WTC11 (cell line): ENCODE results near the gene ZFAND3. TPM values are rescaled to one million over a fixed set of nuclear protein-coding genes. Genes with fewer than 3 reads are reported as not detected.

Source experiments
- ATAC-seq: fragments of 200-7000 bp; cut with Tn5 transposase; 2 replicates; pipeline ENCODE4 v1.10.0; 2021; ENCODE audit warnings: mild to moderate bottlenecking, moderate library complexity
- CTCF ChIA-PET: fragments of 300-600 bp; sonication (Branson Sonifier 250); formaldehyde crosslinking; loops from one replicate; lab custom pipeline; 2021; ENCODE audit warnings: antibody characterized with exemption; lab: Charles Lee
- POLR2A ChIA-PET: fragments of 350-600 bp; sonication (Branson Sonifier 250); formaldehyde crosslinking; loops from one replicate; lab custom pipeline; 2021; ENCODE audit warnings: antibody characterized with exemption; lab: Charles Lee
- DNase-seq: peaks from one replicate; pipeline ENCODE4 v3.0.0; 2021; ENCODE audit warnings: low spot score
- H3K27ac Mint-ChIP-seq: 2 replicates; pipeline ENCODE4 v1.8.0; 2021; ENCODE audit warnings: mixed read lengths
- H3K27me3 Mint-ChIP-seq: 2 replicates; pipeline ENCODE4 v1.8.0; 2021; ENCODE audit warnings: low read depth, mild to moderate bottlenecking, moderate library complexity, mixed read lengths
- H3K36me3 Mint-ChIP-seq: 2 replicates; pipeline ENCODE4 v1.8.0; 2021; ENCODE audit warnings: mixed read lengths
- H3K4me1 Mint-ChIP-seq: 2 replicates; pipeline ENCODE4 v1.8.0; 2022; ENCODE audit warnings: mixed read lengths
- H3K4me3 Mint-ChIP-seq: 2 replicates; pipeline ENCODE4 v1.8.0; 2021; ENCODE audit warnings: mild to moderate bottlenecking, moderate library complexity, mixed read lengths
- H3K9me3 Mint-ChIP-seq: 2 replicates; pipeline ENCODE4 v1.8.0; 2021; ENCODE audit warnings: mixed read lengths
- ATF1 ChIP-seq: sonication (generic); formaldehyde crosslinking; IDR thresholded peaks from 2 replicates; pipeline ENCODE4 v1.8.1; 2023; ENCODE audit warnings: mild to moderate bottlenecking, moderate library complexity, missing genetic modification reagents
- ATF2 ChIP-seq: sonication (generic); formaldehyde crosslinking; IDR thresholded peaks from 2 replicates; pipeline ENCODE4 v1.8.1; 2022; ENCODE audit warnings: low read depth, missing genetic modification reagents, borderline replicate concordance
- E2F1 ChIP-seq: sonication (generic); formaldehyde crosslinking; IDR thresholded peaks from 2 replicates; pipeline ENCODE4 v1.8.0; 2022; ENCODE audit warnings: mild to moderate bottlenecking, missing genetic modification reagents
- EMX1 ChIP-seq: fragments of 250-450 bp; sonication (Bioruptor Pico); IDR thresholded peaks from 2 replicates; pipeline ENCODE4 v1.8.0; 2021; ENCODE audit warnings: mild to moderate bottlenecking
- ERG ChIP-seq: fragments of 250-450 bp; sonication (Bioruptor Pico); IDR thresholded peaks from 2 replicates; pipeline ENCODE4 v1.8.0; 2021; ENCODE audit warnings: mild to moderate bottlenecking
- FOXJ3 ChIP-seq: sonication (generic); formaldehyde crosslinking; IDR thresholded peaks from 2 replicates; pipeline ENCODE4 v1.9.0; 2021; ENCODE audit warnings: missing genetic modification reagents, mild to moderate bottlenecking, borderline replicate concordance
- FOXK1 ChIP-seq: sonication (generic); formaldehyde crosslinking; IDR thresholded peaks from 2 replicates; pipeline ENCODE4 v1.8.0; 2022; ENCODE audit warnings: mild to moderate bottlenecking, moderate library complexity, missing genetic modification reagents
- FOXP1 ChIP-seq: sonication (generic); formaldehyde crosslinking; IDR thresholded peaks from 2 replicates; pipeline ENCODE4 v1.8.0; 2022; ENCODE audit warnings: missing genetic modification reagents, mild to moderate bottlenecking, moderate library complexity, borderline replicate concordance
- GABPB1 ChIP-seq: sonication (generic); formaldehyde crosslinking; IDR thresholded peaks from 2 replicates; pipeline ENCODE4 v1.8.1; 2023; ENCODE audit warnings: mild to moderate bottlenecking, missing genetic modification reagents
- JUN ChIP-seq: sonication (generic); formaldehyde crosslinking; IDR thresholded peaks from 2 replicates; pipeline ENCODE4 v1.8.0; 2023; ENCODE audit warnings: mild to moderate bottlenecking, missing genetic modification reagents
- MXD4 ChIP-seq: fragments of 250-450 bp; sonication (Bioruptor Pico); IDR thresholded peaks from 2 replicates; pipeline ENCODE4 v1.8.0; 2021; ENCODE audit warnings: mild to moderate bottlenecking, moderate library complexity, borderline replicate concordance
- MYBL2 ChIP-seq: sonication (generic); formaldehyde crosslinking; IDR thresholded peaks from 2 replicates; pipeline ENCODE4 v1.8.1; 2023; ENCODE audit warnings: mild to moderate bottlenecking, moderate library complexity, missing genetic modification reagents
- NFE2L1 ChIP-seq: sonication (generic); formaldehyde crosslinking; IDR thresholded peaks from 2 replicates; pipeline ENCODE4 v1.8.1; 2023; ENCODE audit warnings: missing genetic modification reagents
- PRRX2 ChIP-seq: fragments of 250-450 bp; sonication (Bioruptor Pico); IDR thresholded peaks from 2 replicates; pipeline ENCODE4 v1.8.0; 2021; ENCODE audit warnings: mild to moderate bottlenecking
- RORB ChIP-seq: fragments of 250-450 bp; sonication (Bioruptor Pico); IDR thresholded peaks from 2 replicates; pipeline ENCODE4 v1.9.0; 2021; ENCODE audit warnings: mild to moderate bottlenecking
- SMAD3 ChIP-seq: sonication (generic); formaldehyde crosslinking; IDR thresholded peaks from 2 replicates; pipeline ENCODE4 v1.8.0; 2022; ENCODE audit warnings: missing genetic modification reagents, mild to moderate bottlenecking, borderline replicate concordance
- SMAD4 ChIP-seq: sonication (generic); formaldehyde crosslinking; IDR thresholded peaks from 2 replicates; pipeline ENCODE4 v1.8.0; 2022; ENCODE audit warnings: mild to moderate bottlenecking, missing genetic modification reagents
- ZMAT4 ChIP-seq: fragments of 250-450 bp; sonication (Bioruptor Pico); IDR thresholded peaks from 2 replicates; pipeline ENCODE4 v1.9.0; 2021; ENCODE audit warnings: mild to moderate bottlenecking
- ZNF121 ChIP-seq: sonication (generic); formaldehyde crosslinking; IDR thresholded peaks from 2 replicates; pipeline ENCODE4 v1.8.0; 2023; ENCODE audit warnings: missing genetic modification reagents
- ZNF396 ChIP-seq: fragments of 250-450 bp; sonication (Bioruptor Pico); IDR thresholded peaks from 2 replicates; pipeline ENCODE4 v1.8.0; 2021; ENCODE audit warnings: mild to moderate bottlenecking, moderate library complexity, borderline replicate concordance
- ZNF671 ChIP-seq: fragments of 250-450 bp; sonication (Bioruptor Pico); IDR thresholded peaks from 2 replicates; pipeline ENCODE4 v1.8.0; 2021; ENCODE audit warnings: mild to moderate bottlenecking
- total RNA-seq: library from RNA; stranded (reverse); gene quantifications from 3 replicates; pipeline ENCODE4 v1.2.3, GENCODE V29; 2021
- TF ChIP-seq, protein P1 (sequence below): sonication (generic); formaldehyde crosslinking; conservative IDR thresholded peaks from 2 replicates; pipeline ENCODE4 v1.8.1; 2023; ENCODE audit warnings: mild to moderate bottlenecking, low read depth, missing genetic modification reagents, moderate library complexity

The ZFAND3 gene
- total RNA-seq, 1 experiment from 2014 or later = 50.3 TPM

DNA sequence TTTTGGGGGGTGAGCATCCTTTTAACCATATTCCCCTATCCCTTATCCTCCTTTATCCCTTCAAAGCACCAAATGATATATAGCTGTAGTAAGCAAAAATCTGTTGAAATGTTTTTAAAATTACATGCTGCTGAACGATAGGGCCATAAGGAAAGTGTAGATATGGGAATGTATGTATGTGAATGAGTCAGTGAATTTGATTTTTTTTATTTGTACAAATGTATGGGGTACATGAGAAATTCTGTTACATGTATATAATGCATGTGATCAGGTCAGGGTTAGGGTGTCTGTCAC, 327.2 kb downstream of the ZFAND3 start:
- Mint-ChIP-seq H3K36me3 (no peaks in the 10 kb centered on the region), H3K27me3 (no peaks in the 10 kb centered on the region), H3K9me3 (no peaks in the 10 kb centered on the region), H3K4me3 (no peak overlapping the region), H3K27ac (no peak overlapping the region), H3K4me1 (peaks cover 50% of the 10 kb centered on the region)
- DNase-seq (no peak), ATAC-seq (no peak)
- TF ChIP-seq, protein P1, sequence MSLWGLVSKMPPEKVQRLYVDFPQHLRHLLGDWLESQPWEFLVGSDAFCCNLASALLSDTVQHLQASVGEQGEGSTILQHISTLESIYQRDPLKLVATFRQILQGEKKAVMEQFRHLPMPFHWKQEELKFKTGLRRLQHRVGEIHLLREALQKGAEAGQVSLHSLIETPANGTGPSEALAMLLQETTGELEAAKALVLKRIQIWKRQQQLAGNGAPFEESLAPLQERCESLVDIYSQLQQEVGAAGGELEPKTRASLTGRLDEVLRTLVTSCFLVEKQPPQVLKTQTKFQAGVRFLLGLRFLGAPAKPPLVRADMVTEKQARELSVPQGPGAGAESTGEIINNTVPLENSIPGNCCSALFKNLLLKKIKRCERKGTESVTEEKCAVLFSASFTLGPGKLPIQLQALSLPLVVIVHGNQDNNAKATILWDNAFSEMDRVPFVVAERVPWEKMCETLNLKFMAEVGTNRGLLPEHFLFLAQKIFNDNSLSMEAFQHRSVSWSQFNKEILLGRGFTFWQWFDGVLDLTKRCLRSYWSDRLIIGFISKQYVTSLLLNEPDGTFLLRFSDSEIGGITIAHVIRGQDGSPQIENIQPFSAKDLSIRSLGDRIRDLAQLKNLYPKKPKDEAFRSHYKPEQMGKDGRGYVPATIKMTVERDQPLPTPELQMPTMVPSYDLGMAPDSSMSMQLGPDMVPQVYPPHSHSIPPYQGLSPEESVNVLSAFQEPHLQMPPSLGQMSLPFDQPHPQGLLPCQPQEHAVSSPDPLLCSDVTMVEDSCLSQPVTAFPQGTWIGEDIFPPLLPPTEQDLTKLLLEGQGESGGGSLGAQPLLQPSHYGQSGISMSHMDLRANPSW (CRISPR knock-in tag) = no peak
- TF ChIP-seq ZNF671 (no peak), FOXP1 (CRISPR knock-in tag) (no peak), MXD4 (no peak), E2F1 (CRISPR knock-in tag) (no peak), ZNF396 (no peak), ATF1 (CRISPR knock-in tag) (no peak), JUN (CRISPR knock-in tag) (no peak), ZNF121 (CRISPR knock-in tag) (no peak), FOXJ3 (CRISPR knock-in tag) (no peak), SMAD3 (CRISPR knock-in tag) (no peak), ATF2 (CRISPR knock-in tag) (no peak), ZMAT4 (CRISPR knock-in tag) (no peak)
- POLR2A ChIA-PET = no interaction called here
- CTCF ChIA-PET = no interaction called here

GRCh38 chr6:38148606-38149005, 329.1 kb downstream of the ZFAND3 start:
- no peaks in the 10 kb centered on the region for H3K36me3 Mint-ChIP-seq
- DNase-seq (no peak), ATAC-seq (no peak)
- no peaks in the 10 kb centered on the region for H3K27me3 Mint-ChIP-seq
- CTCF ChIA-PET = interaction anchor here (0.7 kb wide), 1 partner anchor 39 kb away, joined by 4 read pairs; no protein-coding TSS in a partner anchor
- no peak overlapping the region for H3K27ac Mint-ChIP-seq
- POLR2A ChIA-PET = no interaction called here
- no peaks in the 10 kb centered on the region for H3K9me3 Mint-ChIP-seq
- H3K4me3 Mint-ChIP-seq = no peak overlapping the region
- H3K4me1 Mint-ChIP-seq = peaks cover 43% of the 10 kb centered on the region
- TF ChIP-seq NFE2L1 (CRISPR knock-in tag) = no peak
- TF ChIP-seq FOXJ3 (CRISPR knock-in tag) = no peak
- no peak for TF ChIP-seq MYBL2 (CRISPR knock-in tag)
- TF ChIP-seq ATF2 (CRISPR knock-in tag) = no peak
- TF ChIP-seq EMX1 = no peak
- no peak for TF ChIP-seq ZMAT4 (CRISPR knock-in tag)
- TF ChIP-seq ZNF396 = no peak
- no peak for TF ChIP-seq RORB (CRISPR knock-in tag)
- TF ChIP-seq PRRX2 (CRISPR knock-in tag) = no peak
- no peak for TF ChIP-seq ERG (CRISPR knock-in tag)
- TF ChIP-seq FOXK1 (CRISPR knock-in tag) = no peak
- no peak for TF ChIP-seq ZNF121 (CRISPR knock-in tag)
- TF ChIP-seq GABPB1 (CRISPR knock-in tag) = no peak
- TF ChIP-seq ZNF671 = no peak
- no peak for TF ChIP-seq SMAD4 (CRISPR knock-in tag)
